Smooth muscle cell (in vitro differentiated cells): ENCODE measurements around the gene GUCY2D. TPM values are rescaled to one million over a fixed set of nuclear protein-coding genes. Genes with fewer than 3 reads are reported as not detected.

Experiments used
- DNase-seq: peaks from one replicate; lab custom pipeline; 2025; ENCODE audit not compliant: unreplicated experiment; lab: John Stamatoyannopoulos, UW
- H2AFZ ChIP-seq: fragments of 200-600 bp; sonication (generic); 2 replicates; pipeline ENCODE4 v1.6.0; 2016; ENCODE audit warnings: antibody characterized with exemption, low read depth, mild to moderate bottlenecking
- H3F3A ChIP-seq: fragments of 200-600 bp; sonication (generic); 2 replicates; pipeline ENCODE4 v1.6.0; 2017; ENCODE audit warnings: antibody characterized with exemption, low read depth
- H3K27ac ChIP-seq: fragments of 200-600 bp; sonication (generic); 2 replicates; pipeline ENCODE4 v1.5.1; 2016; ENCODE audit warnings: low read depth, mild to moderate bottlenecking
- H3K27me3 ChIP-seq: fragments of 200-600 bp; sonication (generic); 2 replicates; pipeline ENCODE4 v1.6.1; 2016; ENCODE audit warnings: low read depth, mild to moderate bottlenecking
- H3K36me3 ChIP-seq: fragments of 200-600 bp; sonication (generic); 2 replicates; pipeline ENCODE4 v1.5.1; 2016; ENCODE audit warnings: low read depth
- H3K4me1 ChIP-seq: fragments of 200-600 bp; sonication (generic); 2 replicates; pipeline ENCODE4 v1.5.1; 2016; ENCODE audit warnings: low read depth
- H3K4me2 ChIP-seq: fragments of 200-600 bp; sonication (generic); 2 replicates; pipeline ENCODE4 v1.6.0; 2016; ENCODE audit warnings: mild to moderate bottlenecking
- H3K4me3 ChIP-seq: fragments of 200-600 bp; sonication (generic); 2 replicates; pipeline ENCODE4 v1.5.1; 2016; ENCODE audit warnings: mild to moderate bottlenecking
- H3K79me2 ChIP-seq: fragments of 200-600 bp; sonication (generic); 2 replicates; pipeline ENCODE4 v1.6.0; 2016; ENCODE audit warnings: low read depth, mild to moderate bottlenecking
- H3K9ac ChIP-seq: fragments of 200-600 bp; sonication (generic); 2 replicates; pipeline ENCODE4 v1.6.0; 2016; ENCODE audit warnings: low read depth
- H3K9me3 ChIP-seq: fragments of 200-600 bp; sonication (generic); replicated peaks from 2 replicates; pipeline ENCODE4 v1.5.1; 2016; ENCODE audit warnings: low read depth
- H4K20me1 ChIP-seq: fragments of 200-600 bp; sonication (generic); 2 replicates; pipeline ENCODE4 v1.6.0; 2016; ENCODE audit warnings: low read depth
- WGBS: methylation state at CpG from one replicate; pipeline ENCODE4 v1.1.7; 2016; ENCODE audit warnings: low lambda C conversion rate; 5-methylcytosine and 5-hydroxymethylcytosine counted together
- polyA plus RNA-seq: library from polyadenylated mRNA; unstranded; fragments of >200 nt; fragmentation: Nextera tagmentation; extraction: Ambion mirVana; gene quantifications from 2 replicates; pipeline ENCODE4 v1.2.1, GENCODE V29; 2016
- total RNA-seq: library from RNA; depleted of rRNA; stranded (reverse); fragments of >200 nt; gene quantifications from 2 replicates; pipeline ENCODE4 v1.2.3, GENCODE V29; 2014
- TF ChIP-seq, protein P1 (sequence below): fragments of 200-600 bp; sonication (generic); IDR thresholded peaks from 2 replicates; pipeline ENCODE4 v1.5.1; 2017; ENCODE audit warnings: borderline replicate concordance, mild to moderate bottlenecking, antibody characterized with exemption; ENCODE audit not compliant: insufficient read depth, poor library complexity, severe bottlenecking

Gene GUCY2D
- total and polyA plus RNA-seq, 2 experiments from 2014 or later: 0.57 TPM; not detected in 1

DNA sequence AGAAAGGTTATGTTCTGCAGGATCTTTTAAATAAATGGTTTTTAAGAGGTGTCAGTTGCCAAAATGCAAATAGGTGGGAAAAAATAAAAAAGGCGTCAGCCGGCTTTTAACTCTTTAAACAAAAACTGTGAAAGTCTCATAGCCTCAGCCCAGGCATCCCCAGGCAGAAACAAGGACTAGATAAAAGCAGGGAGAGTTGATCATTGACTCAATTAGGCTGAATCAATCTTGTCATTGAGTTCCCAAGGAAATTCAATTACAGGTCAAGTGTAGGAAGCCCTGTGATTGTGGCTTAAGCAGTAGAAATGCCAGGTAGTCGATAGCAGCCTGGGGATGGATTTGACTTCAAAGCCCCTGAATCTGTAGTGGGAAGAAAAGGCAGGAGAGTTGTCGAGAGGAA is 30.8 kb upstream of the GUCY2D start:
- WGBS: 85% methylated on average over 4 of the region's 4 CpGs
- no peak overlapping the region for H3K9ac ChIP-seq
- H3K27ac ChIP-seq: no peak overlapping the region
- no peak overlapping the region for H2AFZ ChIP-seq
- no peaks in the 10 kb centered on the region for H3K79me2 ChIP-seq
- H3K36me3 ChIP-seq: no peaks in the 10 kb centered on the region
- H3K4me3 ChIP-seq: no peak overlapping the region
- H3F3A ChIP-seq: no peaks in the 10 kb centered on the region
- no peak for DNase-seq
- H3K27me3 ChIP-seq: peaks cover 8% of the 10 kb centered on the region
- TF ChIP-seq, protein P1, sequence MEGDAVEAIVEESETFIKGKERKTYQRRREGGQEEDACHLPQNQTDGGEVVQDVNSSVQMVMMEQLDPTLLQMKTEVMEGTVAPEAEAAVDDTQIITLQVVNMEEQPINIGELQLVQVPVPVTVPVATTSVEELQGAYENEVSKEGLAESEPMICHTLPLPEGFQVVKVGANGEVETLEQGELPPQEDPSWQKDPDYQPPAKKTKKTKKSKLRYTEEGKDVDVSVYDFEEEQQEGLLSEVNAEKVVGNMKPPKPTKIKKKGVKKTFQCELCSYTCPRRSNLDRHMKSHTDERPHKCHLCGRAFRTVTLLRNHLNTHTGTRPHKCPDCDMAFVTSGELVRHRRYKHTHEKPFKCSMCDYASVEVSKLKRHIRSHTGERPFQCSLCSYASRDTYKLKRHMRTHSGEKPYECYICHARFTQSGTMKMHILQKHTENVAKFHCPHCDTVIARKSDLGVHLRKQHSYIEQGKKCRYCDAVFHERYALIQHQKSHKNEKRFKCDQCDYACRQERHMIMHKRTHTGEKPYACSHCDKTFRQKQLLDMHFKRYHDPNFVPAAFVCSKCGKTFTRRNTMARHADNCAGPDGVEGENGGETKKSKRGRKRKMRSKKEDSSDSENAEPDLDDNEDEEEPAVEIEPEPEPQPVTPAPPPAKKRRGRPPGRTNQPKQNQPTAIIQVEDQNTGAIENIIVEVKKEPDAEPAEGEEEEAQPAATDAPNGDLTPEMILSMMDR: no peak
- H4K20me1 ChIP-seq: no peaks in the 10 kb centered on the region
- peaks cover 4% of the 10 kb centered on the region for H3K9me3 ChIP-seq
- no peak overlapping the region for H3K4me2 ChIP-seq
- H3K4me1 ChIP-seq: no peaks in the 10 kb centered on the region

DNA sequence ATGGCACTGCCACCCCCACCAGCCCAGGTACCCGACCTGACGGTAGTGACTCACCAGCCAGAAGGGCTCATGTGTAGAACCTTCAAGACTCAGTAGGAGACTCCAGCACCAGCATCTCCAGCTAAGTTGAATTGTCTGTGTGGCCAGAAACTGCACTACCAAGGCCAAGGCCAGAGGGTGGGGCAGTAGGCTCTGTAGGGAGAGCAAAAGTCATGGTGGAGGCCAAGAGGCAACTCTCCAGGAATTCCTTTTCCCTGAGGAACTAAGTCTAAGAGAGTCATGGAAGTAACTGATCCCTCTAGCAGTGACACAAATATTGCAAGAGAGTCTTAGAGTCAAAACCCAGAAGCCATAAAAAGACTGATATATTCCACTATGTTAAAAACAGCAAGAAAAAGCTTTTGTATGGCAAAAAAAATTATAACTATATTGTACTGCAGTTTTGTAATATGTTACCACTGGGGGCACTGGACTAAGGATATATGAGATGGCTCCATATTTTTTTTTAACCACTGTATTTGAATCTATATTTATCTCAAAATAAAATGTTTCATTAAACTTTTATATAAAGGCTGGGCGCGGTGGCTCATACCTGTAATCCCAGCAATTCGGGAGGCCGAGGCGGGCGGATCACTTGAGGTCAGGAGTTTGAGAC is 30.2 kb upstream of the GUCY2D start:
- Histone ChIP-seq H3K36me3 (no peaks in the 10 kb centered on the region), H3K79me2 (no peaks in the 10 kb centered on the region), H4K20me1 (no peaks in the 10 kb centered on the region), H3K27me3 (peaks cover 8% of the 10 kb centered on the region), H3K9me3 (peaks cover 4% of the 10 kb centered on the region), H3K9ac (no peak overlapping the region), H2AFZ (no peak overlapping the region), H3K4me2 (no peak overlapping the region), H3K4me3 (no peak overlapping the region), H3K27ac (no peak overlapping the region), H3F3A (no peaks in the 10 kb centered on the region), H3K4me1 (no peaks in the 10 kb centered on the region)
- TF ChIP-seq, protein P1: peak; percentile 25
- 96% methylated on average over 8 of the region's 8 CpGs for WGBS
- no peak for DNase-seq

DNA sequence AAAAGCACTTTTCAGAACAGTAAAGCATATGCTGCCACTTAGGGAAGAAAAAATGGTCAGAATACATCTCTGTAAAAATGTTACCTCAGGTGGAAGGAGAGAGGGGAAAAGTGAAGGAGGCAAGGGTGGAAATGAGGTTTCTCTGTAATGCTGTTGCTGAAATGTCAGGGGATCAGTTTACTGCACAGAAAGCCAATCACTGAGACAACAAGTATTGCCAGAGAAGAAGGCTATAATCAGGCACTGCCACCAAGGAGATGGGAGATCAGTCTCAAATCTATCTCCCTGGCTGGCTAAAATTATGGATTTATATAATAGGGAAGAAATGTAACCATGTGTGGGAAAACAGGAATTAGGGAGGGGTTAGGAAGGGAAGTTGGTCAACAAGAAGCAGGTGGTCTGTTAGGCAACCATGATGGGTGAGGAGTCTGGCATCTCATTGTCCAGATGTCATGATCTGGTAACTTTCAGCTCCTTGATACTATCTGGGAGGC is 27.7 kb upstream of the GUCY2D start:
- Histone ChIP-seq H3K4me3 (no peak overlapping the region), H3K36me3 (no peaks in the 10 kb centered on the region), H3K9me3 (peaks cover 4% of the 10 kb centered on the region), H3K27me3 (peaks cover 8% of the 10 kb centered on the region), H3K4me2 (no peak overlapping the region), H3K9ac (no peak overlapping the region), H4K20me1 (no peaks in the 10 kb centered on the region), H3K27ac (no peak overlapping the region), H2AFZ (no peak overlapping the region), H3K79me2 (no peaks in the 10 kb centered on the region), H3K4me1 (no peaks in the 10 kb centered on the region), H3F3A (no peaks in the 10 kb centered on the region)
- no peak for DNase-seq
- TF ChIP-seq, protein P1: no peak

DNA sequence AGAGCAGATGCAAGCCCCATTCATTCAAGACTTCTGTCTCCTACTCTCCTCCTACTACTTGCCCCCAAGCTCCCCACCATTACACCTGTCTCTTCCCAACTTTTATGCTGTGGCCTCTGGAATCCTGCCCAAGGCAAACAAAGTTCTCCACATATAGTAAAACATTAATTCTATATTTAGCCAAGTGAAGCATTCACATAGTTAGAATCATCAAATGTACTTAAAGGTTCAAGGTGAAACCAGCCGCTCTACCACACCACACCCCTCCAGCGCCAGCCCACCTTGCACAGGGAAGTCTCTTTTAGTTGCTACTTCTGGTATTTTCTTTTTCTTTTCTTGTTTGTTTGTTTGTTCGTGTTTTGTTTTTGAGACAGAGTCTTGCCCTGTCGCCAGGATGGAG is 25.4 kb upstream of the GUCY2D start:
- H3K27me3 ChIP-seq: no peaks in the 10 kb centered on the region
- H3F3A ChIP-seq: no peaks in the 10 kb centered on the region
- H4K20me1 ChIP-seq: no peaks in the 10 kb centered on the region
- H3K9ac ChIP-seq: no peak overlapping the region
- H3K4me1 ChIP-seq: no peaks in the 10 kb centered on the region
- TF ChIP-seq, protein P1: no peak
- H3K79me2 ChIP-seq: no peaks in the 10 kb centered on the region
- no peak overlapping the region for H3K4me3 ChIP-seq
- no peak overlapping the region for H3K27ac ChIP-seq
- 90% methylated on average over 4 of the region's 4 CpGs for WGBS
- no peak for DNase-seq
- H3K9me3 ChIP-seq: peaks cover 4% of the 10 kb centered on the region
- H3K4me2 ChIP-seq: no peak overlapping the region
- no peak overlapping the region for H2AFZ ChIP-seq
- H3K36me3 ChIP-seq: no peaks in the 10 kb centered on the region
